BLaER1 treated with 17β-estradiol and CSF1 and Interleukin-3, amounts not matched to agents 10 nM and 100 nM (cell line): ENCODE measurements around the gene PLCL2.
A peak's percentile ranks its signal among the peaks of the same experiment; 100 is the strongest.

Experiments used
- H3K27ac ChIP-seq, 11 experiments: shearing (Covaris generic); formaldehyde crosslinking; 2 replicates each; pipeline ENCODE4 v1.8.1; 2022
- H3K27me3 ChIP-seq, 11 experiments: shearing (Covaris generic); formaldehyde crosslinking; 2 replicates each; pipeline ENCODE4 v1.8.1; 2022
- H3K36me3 ChIP-seq, 11 experiments: shearing (Covaris generic); formaldehyde crosslinking; 2 replicates each; pipeline ENCODE4 v1.8.1; 2022
- H3K4me1 ChIP-seq, 10 experiments: shearing (Covaris generic); formaldehyde crosslinking; 2 replicates each; pipeline ENCODE4 v1.8.1; 2022
- H3K4me2 ChIP-seq, 11 experiments: shearing (Covaris generic); formaldehyde crosslinking; 2 replicates each; pipeline ENCODE4 v1.8.1; 2022
- H3K4me3 ChIP-seq, 10 experiments: shearing (Covaris generic); formaldehyde crosslinking; 2 replicates each; pipeline ENCODE4 v1.8.1; 2022
- H3K9ac ChIP-seq, 11 experiments: shearing (Covaris generic); formaldehyde crosslinking; 2 replicates each; pipeline ENCODE4 v1.8.1; 2022
- H3K9me3 ChIP-seq, 11 experiments: shearing (Covaris generic); formaldehyde crosslinking; replicated peaks in 1 of 11; 2 replicates each; pipeline ENCODE4 v1.8.1; 2022
- H4K20me1 ChIP-seq, 11 experiments: shearing (Covaris generic); formaldehyde crosslinking; 2 replicates each; pipeline ENCODE4 v1.8.1; 2022
- Cebpa-rat ChIP-seq, 11 experiments: shearing (Covaris generic); IDR thresholded peaks; 2 replicates each; pipeline ENCODE4 v1.8.1; 2022

The PLCL2 gene

DNA sequence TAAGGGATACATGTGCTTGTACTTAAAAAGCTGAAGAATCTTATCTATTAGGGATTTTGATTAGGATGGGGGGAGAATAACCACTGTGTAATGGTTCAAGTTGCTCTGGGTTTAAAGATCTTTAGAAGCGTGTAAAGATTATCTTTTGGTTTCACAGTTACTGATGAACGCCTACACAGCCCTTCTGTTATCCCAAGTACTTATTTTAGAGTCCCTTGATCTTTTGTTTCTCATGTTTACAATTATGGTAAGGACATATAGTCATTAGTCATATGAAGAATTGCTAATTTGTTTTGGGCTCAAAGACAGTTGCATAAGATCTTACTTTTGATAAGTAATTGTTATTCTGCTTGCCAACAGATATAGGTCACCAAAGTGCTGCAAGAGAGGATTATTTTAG, 160.1 kb downstream of the PLCL2 start:
- Histone ChIP-seq H3K9ac (no peak overlapping the region), H3K4me3 (no peak overlapping the region), H3K27me3 (no peaks in the 10 kb centered on the region), H3K4me1 (peaks cover 0 to 1% (median 0%) of the 10 kb centered on the region in 10 experiments; a peak in 3 of 20 replicates), H3K4me2 (no peak overlapping the region), H3K36me3 (peaks cover 31 to 74% (median 57%) of the 10 kb centered on the region in 11 experiments; a peak in 21 of 22 replicates), H3K27ac (no peak overlapping the region), H4K20me1 (no peaks in the 10 kb centered on the region; a peak in 1 of 22 replicates), H3K9me3 (peaks cover 10 to 20% (median 17%) of the 10 kb centered on the region in 11 experiments; a peak in 17 of 22 replicates)
- TF ChIP-seq Cebpa-rat (IDR thresholded peaks at IDR 0.05): no peak

GRCh38 chr3:17045705-17046104, 160.9 kb downstream of the PLCL2 start:
- Histone ChIP-seq H3K4me2 (no peak overlapping the region), H3K9ac (no peak overlapping the region), H3K27ac (no peak overlapping the region), H3K36me3 (peaks cover 31 to 76% (median 58%) of the 10 kb centered on the region in 11 experiments; a peak in 21 of 22 replicates), H4K20me1 (no peaks in the 10 kb centered on the region; a peak in 1 of 22 replicates), H3K4me3 (no peak overlapping the region), H3K4me1 (peaks cover 0 to 10% (median 0%) of the 10 kb centered on the region in 10 experiments; a peak in 3 of 20 replicates), H3K9me3 (peaks cover 10 to 20% (median 17%) of the 10 kb centered on the region in 11 experiments; a peak in 17 of 22 replicates), H3K27me3 (no peaks in the 10 kb centered on the region)
- no peak for TF ChIP-seq Cebpa-rat (IDR thresholded peaks at IDR 0.05)

GRCh38 chr3:17046623-17047022, 161.9 kb downstream of the PLCL2 start:
- no peak overlapping the region for H3K9ac ChIP-seq
- no peak overlapping the region for H3K4me2 ChIP-seq
- H3K36me3 ChIP-seq: peaks cover 31 to 76% (median 58%) of the 10 kb centered on the region in 11 experiments; a peak in 21 of 22 replicates
- no peaks in the 10 kb centered on the region; a peak in 1 of 22 replicates for H4K20me1 ChIP-seq
- H3K4me1 ChIP-seq: peaks cover 0 to 18% (median 0%) of the 10 kb centered on the region in 10 experiments; a peak in 5 of 20 replicates
- H3K9me3 ChIP-seq: peaks cover 10 to 20% (median 17%) of the 10 kb centered on the region in 11 experiments; a peak in 17 of 22 replicates
- no peak for TF ChIP-seq Cebpa-rat (IDR thresholded peaks at IDR 0.05)
- no peak overlapping the region for H3K27ac ChIP-seq
- no peaks in the 10 kb centered on the region for H3K27me3 ChIP-seq
- no peak overlapping the region for H3K4me3 ChIP-seq

GRCh38 chr3:17047162-17047561, 162.4 kb downstream of the PLCL2 start:
- no peak overlapping the region for H3K4me2 ChIP-seq

GRCh38 chr3:17047894-17048293, 163.1 kb downstream of the PLCL2 start:
- no peaks in the 10 kb centered on the region for H4K20me1 ChIP-seq
- no peak overlapping the region for H3K27ac ChIP-seq

More at GRCh38 chr3:17047162-17047561, 162.4 kb downstream of the PLCL2 start:
- Histone ChIP-seq H3K27ac (no peak overlapping the region), H4K20me1 (no peaks in the 10 kb centered on the region), H3K9me3 (peaks cover 10 to 20% (median 17%) of the 10 kb centered on the region in 11 experiments; a peak in 17 of 22 replicates), H3K4me1 (peaks cover 0 to 23% (median 0%) of the 10 kb centered on the region in 10 experiments; a peak in 5 of 20 replicates), H3K36me3 (peaks cover 31 to 76% (median 58%) of the 10 kb centered on the region in 11 experiments; a peak in 21 of 22 replicates), H3K9ac (no peak overlapping the region), H3K4me3 (no peak overlapping the region), H3K27me3 (no peaks in the 10 kb centered on the region)
- no peak for TF ChIP-seq Cebpa-rat (IDR thresholded peaks at IDR 0.05)

GRCh38 chr3:17050071-17050470, 165.3 kb downstream of the PLCL2 start:
- peaks cover 10 to 26% (median 19%) of the 10 kb centered on the region in 11 experiments; a peak in 20 of 22 replicates for H3K9me3 ChIP-seq
- peaks cover 35 to 67% (median 50%) of the 10 kb centered on the region in 11 experiments for H3K36me3 ChIP-seq
- H3K9ac ChIP-seq: no peak overlapping the region
- no peak for TF ChIP-seq Cebpa-rat (IDR thresholded peaks at IDR 0.05)
- no peak overlapping the region for H3K27ac ChIP-seq
- H3K4me2 ChIP-seq: peak overlapping the region in 1 of 11 experiments; percentile 49; a peak in 1 of 22 replicates
- no peak overlapping the region for H3K4me3 ChIP-seq
- no peaks in the 10 kb centered on the region for H4K20me1 ChIP-seq
- H3K27me3 ChIP-seq: no peaks in the 10 kb centered on the region
- peaks cover 0 to 49% (median 0%) of the 10 kb centered on the region in 10 experiments; a peak in 5 of 20 replicates for H3K4me1 ChIP-seq

More at GRCh38 chr3:17047894-17048293, 163.1 kb downstream of the PLCL2 start:
- Histone ChIP-seq H3K9me3 (peaks cover 10 to 20% (median 17%) of the 10 kb centered on the region in 11 experiments; a peak in 17 of 22 replicates), H3K4me2 (no peak overlapping the region), H3K36me3 (peaks cover 31 to 70% (median 55%) of the 10 kb centered on the region in 11 experiments; a peak in 21 of 22 replicates), H3K27me3 (no peaks in the 10 kb centered on the region), H3K4me3 (no peak overlapping the region), H3K4me1 (peaks cover 0 to 30% (median 0%) of the 10 kb centered on the region in 10 experiments; a peak in 5 of 20 replicates), H3K9ac (no peak overlapping the region)
- no peak for TF ChIP-seq Cebpa-rat (IDR thresholded peaks at IDR 0.05)

DNA sequence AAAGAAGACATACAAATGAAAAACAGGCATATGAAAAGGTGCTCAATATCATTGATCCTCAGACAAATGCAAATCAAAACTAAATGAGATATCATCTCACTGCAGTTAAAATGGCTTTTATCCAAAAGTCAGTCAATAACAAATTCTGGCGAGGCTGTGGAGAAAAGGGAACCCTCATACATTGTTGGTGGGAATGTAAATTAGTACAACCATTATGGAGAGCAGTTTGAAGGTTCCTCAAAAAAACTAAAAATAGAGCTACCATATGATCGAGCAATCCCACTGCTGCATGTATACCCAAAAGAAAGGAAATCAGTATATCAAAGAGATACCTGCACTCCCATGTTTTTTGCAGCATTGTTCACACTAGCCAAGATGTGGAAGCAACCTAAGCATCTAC, 165.8 kb downstream of the PLCL2 start:
- H3K27me3 ChIP-seq: no peaks in the 10 kb centered on the region
- no peaks in the 10 kb centered on the region for H4K20me1 ChIP-seq
- H3K27ac ChIP-seq: no peak overlapping the region
- peaks cover 30 to 67% (median 48%) of the 10 kb centered on the region in 11 experiments for H3K36me3 ChIP-seq
- H3K4me2 ChIP-seq: peak overlapping the region in 1 of 11 experiments; percentile 49; a peak in 2 of 22 replicates
- H3K9me3 ChIP-seq: peaks cover 10 to 26% (median 19%) of the 10 kb centered on the region in 11 experiments; a peak in 20 of 22 replicates
- no peak overlapping the region for H3K4me3 ChIP-seq
- peaks cover 0 to 49% (median 0%) of the 10 kb centered on the region in 10 experiments; a peak in 5 of 20 replicates for H3K4me1 ChIP-seq
- no peak for TF ChIP-seq Cebpa-rat (IDR thresholded peaks at IDR 0.05)
- no peak overlapping the region for H3K9ac ChIP-seq

- no peak overlapping the region for H3K27ac ChIP-seq
Observed at GRCh38 chr3:17052363-17052762, 167.6 kb downstream of the PLCL2 start.

GRCh38 chr3:17054301-17054981, 169.7 kb downstream of the PLCL2 start:
- no peak for TF ChIP-seq Cebpa-rat (IDR thresholded peaks at IDR 0.05)
- no peak overlapping the region for H3K9ac ChIP-seq
- H3K4me2 ChIP-seq: peak overlapping the region in 1 of 11 experiments; percentile 12; a peak in 1 of 22 replicates
- no peak overlapping the region for H3K27ac ChIP-seq
- peaks cover 5 to 38% (median 14%) of the 10 kb centered on the region in 11 experiments; a peak in 14 of 22 replicates for H3K36me3 ChIP-seq
- peaks cover 0 to 49% (median 0%) of the 10 kb centered on the region in 10 experiments; a peak in 5 of 20 replicates for H3K4me1 ChIP-seq
- peaks cover 0 to 9% (median under 1%) of the 10 kb centered on the region in 11 experiments; a peak in 6 of 22 replicates for H3K9me3 ChIP-seq
- H4K20me1 ChIP-seq: peaks cover 0 to 4% (median 0%) of the 10 kb centered on the region in 11 experiments; a peak in 1 of 22 replicates
- no peak overlapping the region for H3K4me3 ChIP-seq
- H3K27me3 ChIP-seq: no peaks in the 10 kb centered on the region

More at GRCh38 chr3:17052363-17052762, 167.6 kb downstream of the PLCL2 start:
- TF ChIP-seq Cebpa-rat (IDR thresholded peaks at IDR 0.05): no peak
- Histone ChIP-seq H3K4me1 (peaks cover 0 to 49% (median 0%) of the 10 kb centered on the region in 10 experiments; a peak in 5 of 20 replicates), H3K9ac (no peak overlapping the region), H3K9me3 (peaks cover 10 to 26% (median 19%) of the 10 kb centered on the region in 11 experiments; a peak in 20 of 22 replicates), H3K4me2 (peak overlapping the region in 2 of 11 experiments; percentile 17 to 32; a peak in 2 of 22 replicates), H3K4me3 (no peak overlapping the region), H3K36me3 (peaks cover 18 to 57% (median 32%) of the 10 kb centered on the region in 11 experiments), H4K20me1 (no peaks in the 10 kb centered on the region), H3K27me3 (no peaks in the 10 kb centered on the region)
